CD4-positive, alpha-beta T cell treated with Interleukin-21 for 1 hour (primary cell): ENCODE measurements around the gene SAMD8.
A peak's percentile ranks its signal among the peaks of the same experiment; 100 is the strongest.
"Not testable (repeated sequence)": the region's sequence is repeated elsewhere in the genome, so short reads cannot be mapped to it uniquely, and the experiment has no call there.

Experiments used
- DNase-seq: peaks from one replicate; pipeline ENCODE4 v3.0.0-alpha.2; 2020

Gene SAMD8

DNA sequence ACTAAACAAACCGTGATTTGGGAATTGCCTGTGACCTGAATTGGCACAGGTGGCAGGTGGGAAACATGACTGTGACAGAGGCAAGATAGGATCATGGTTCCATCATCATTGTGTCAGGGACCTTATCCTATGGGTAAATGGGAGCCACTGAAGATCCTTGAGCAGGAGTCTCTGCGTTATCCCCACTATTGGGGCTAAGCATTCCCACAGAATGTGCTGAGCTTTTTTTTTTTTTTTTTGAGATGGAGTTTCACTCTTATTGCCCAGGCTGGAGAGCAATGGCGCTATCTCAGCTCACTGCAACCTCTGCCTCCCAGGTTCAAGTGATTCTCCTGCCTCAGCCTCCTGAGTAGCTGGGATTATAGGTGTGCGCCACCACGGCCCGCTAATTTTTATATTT is 88.5 kb downstream of the SAMD8 start:
- DNase-seq: not testable (repeated sequence)

DNA sequence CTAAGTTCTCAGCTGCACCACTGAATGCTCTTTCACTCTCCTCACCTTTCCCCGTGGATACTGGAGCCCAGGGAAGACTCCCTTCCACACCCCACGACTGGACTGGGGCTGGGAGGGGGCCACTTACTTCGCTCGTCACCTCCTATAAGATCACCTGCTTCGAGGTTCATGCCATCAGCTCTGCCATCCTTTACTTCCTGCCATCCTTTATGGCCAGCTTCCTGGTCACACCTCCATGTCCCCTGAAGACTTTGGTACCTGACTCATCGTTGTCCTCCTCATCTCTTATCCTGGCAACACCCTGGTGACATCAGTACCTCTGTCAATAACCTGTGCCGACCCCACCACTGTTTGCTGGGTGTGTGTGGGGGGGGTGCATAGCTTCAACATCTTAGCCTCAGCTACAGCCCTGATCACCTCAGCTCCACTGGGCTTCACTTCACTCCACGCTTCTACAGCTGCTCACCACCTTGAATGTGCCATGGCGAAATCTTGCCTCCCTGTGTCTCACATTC is 90.4 kb downstream of the SAMD8 start:
- no peak for DNase-seq

DNA sequence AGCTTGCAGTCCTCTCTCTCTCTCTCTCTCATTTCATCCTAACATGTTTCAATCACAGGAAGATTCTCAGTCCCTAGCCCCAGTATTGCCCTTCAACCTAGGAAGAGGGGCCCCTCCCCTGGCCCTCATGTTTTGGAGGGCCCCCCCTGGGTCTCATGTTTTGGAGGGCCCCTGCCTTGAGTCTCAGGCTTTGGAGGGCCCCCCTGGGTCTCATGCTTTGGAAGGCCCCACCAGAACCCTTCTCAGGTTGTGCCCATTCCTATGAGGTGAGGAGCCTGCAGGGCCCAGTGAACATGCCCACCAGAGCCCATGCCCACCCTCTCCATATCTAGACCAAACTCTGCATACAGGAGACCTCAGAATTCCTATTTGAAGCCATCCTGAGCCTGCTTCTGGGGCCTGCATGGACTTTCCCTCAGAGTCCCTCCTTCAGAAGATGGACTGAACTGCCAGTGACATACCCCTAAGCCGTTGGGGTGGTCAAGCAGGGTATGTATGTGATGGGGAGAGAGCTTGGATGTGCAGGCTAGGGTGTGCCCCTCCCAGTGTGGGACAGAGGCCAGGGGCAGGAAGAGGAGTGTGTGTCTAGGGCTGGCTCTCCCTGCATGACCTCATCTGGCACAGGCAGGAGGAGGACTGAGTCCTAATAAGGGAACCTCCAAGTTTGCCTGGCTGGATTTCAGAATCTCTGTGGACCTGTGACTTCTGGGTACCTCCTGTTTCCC is 91.0 kb downstream of the SAMD8 start:
- no peak for DNase-seq

DNA sequence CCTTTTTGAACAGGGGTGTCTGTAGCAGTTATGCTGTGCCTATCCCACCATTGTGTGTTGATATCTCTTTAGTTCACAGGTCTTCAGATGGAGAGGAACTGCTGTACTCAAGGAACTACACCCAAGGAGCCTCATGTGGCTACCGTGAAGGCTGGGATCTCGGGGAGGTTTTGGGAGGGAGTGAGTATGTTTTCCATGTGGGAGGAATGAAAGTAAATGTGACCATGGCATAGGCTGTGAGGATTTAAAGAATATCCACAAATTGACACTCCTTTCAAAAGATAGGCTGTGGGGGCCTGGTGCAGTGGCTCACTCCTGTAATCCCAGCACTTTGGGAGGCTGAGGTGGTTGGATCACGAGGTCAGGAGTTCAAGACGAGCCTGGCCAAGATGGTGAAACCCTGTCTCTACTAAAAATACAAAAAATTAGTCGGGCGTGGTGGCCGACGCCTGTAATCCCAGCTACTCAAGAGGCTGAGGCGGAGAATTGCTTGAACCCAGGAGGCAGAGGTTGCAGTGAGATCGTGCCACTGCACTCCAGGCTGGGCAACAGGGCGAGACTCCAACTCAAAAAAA is 91.7 kb downstream of the SAMD8 start:
- DNase-seq: not testable (repeated sequence)

DNA sequence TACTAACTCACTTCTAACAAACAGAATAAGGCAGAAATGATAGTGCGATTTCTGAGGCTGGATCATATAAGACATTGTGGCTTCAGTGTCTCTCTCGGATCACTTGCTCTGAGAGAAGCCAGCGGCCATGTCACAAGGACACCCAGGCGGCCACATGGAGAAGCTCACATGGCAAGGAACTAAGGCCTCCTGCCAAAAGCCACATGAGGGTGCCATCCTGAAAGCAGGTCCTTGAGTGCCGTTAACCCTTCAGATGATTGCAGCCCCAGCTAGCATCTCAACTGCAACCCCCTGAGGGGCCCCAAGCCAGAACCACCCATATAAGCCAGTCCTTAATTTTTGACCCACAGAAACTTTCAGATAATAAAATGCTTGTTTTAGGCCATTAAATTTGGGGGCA is 92.3 kb downstream of the SAMD8 start:
- DNase-seq: no peak

DNA sequence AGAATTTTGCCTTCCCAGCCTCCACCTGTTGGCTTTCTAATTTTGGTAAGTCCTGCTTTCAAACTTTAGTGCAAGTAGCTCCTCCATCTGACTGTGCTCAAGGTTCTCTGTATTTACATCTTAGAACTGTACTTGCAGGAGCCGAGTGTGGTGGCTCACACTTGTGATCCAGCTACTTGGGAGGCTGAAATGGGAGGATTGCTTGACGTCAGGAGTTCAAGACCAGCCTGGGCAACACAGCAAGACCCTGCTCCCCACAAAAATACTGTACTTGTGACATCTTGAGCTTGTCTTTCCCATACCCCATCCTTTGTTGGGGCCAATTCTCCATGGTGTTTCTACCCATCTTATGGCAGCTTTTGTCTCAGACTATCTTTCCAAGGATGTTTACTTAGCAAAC is 94.5 kb downstream of the SAMD8 start:
- no peak for DNase-seq

DNA sequence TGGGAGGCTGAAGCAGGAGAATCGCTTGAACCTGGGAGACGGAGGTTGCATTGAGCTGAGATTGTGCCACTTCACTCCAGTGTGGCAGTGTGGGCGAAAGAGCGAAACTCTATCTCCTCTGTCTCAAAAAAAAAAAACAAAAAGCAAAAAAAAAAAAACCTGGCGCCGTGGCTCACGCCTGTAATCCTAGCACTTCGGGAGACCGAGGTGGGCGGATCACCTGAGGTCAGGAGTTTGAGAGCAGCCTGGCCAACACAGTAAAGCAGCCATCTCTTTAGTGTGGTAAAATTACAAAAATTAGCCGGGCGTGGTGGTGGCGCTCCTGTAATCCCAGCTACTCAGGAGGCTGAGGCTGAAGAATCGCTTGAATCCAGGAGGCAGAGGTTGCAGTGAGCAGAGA is 95.2 kb downstream of the SAMD8 start:
- DNase-seq: not testable (repeated sequence)

DNA sequence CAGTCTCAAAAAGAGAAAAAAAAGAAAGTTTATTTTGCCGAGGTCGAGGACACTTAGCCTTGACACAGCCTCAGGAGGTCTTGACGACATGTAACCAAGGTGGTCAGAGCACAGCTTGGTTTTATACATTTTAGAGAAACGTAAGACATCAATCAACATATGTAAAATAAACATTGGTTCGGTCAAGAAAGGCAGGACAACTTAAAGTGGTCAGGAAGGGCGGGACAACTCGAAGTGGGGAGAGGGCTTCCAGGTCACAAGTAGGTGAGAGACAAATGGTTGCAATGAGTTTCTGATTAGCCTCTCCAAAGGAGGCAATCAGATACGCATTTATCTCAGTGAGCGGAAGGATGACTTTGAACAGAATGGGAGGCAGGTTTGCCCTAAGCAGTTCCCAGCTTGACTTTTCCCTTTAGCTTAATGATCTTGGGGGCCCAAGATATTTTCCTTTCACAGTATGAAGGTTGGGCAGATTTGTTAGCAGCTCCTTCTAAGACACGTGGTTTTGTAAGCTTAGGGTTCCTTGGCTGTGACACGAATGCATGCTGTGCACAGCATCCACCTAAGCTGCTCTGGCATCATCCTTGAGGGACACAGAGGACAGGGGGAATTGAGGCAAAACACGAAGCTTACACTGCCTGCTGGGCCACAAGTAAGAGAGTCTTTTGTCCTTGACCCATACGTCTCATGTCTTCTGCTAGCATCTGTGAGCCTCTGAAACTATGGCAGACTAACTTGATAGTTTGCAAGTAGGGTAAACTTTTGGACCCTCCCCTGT is 95.8 kb downstream of the SAMD8 start:
- no peak for DNase-seq

DNA sequence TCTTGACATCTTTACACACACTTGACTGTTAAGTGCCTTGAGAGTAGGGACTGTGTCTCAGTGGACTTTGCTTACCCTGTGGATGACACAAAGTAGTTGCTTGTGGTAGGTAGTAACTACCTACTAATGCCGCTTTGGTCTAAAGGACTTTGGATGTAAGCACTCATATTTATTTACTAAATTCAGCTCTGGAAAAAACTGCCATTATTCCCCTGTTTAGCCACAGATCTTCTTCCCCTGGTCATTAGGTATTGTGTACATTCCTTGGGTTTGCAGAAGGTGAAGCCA is 96.3 kb downstream of the SAMD8 start:
- DNase-seq: no peak

DNA sequence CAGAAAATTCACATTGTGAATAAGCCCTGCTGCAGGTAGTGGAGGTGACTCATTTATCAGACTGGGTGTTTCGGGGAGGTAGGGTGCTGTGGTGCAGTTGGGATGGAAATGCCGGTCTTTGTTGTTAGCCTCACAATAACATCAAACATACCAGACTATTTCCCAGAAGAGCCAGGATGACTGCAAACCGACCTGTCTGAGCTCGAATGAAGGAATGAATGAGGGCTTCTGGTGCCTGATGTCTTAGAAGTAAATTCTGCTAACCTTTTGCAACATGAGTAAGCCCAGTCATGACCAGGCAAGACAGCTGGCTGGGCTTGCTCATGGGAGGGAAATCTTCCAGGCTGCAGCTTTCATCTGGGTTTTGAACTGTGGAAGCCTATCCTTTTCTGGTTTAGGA is 96.7 kb downstream of the SAMD8 start:
- no peak for DNase-seq

DNA sequence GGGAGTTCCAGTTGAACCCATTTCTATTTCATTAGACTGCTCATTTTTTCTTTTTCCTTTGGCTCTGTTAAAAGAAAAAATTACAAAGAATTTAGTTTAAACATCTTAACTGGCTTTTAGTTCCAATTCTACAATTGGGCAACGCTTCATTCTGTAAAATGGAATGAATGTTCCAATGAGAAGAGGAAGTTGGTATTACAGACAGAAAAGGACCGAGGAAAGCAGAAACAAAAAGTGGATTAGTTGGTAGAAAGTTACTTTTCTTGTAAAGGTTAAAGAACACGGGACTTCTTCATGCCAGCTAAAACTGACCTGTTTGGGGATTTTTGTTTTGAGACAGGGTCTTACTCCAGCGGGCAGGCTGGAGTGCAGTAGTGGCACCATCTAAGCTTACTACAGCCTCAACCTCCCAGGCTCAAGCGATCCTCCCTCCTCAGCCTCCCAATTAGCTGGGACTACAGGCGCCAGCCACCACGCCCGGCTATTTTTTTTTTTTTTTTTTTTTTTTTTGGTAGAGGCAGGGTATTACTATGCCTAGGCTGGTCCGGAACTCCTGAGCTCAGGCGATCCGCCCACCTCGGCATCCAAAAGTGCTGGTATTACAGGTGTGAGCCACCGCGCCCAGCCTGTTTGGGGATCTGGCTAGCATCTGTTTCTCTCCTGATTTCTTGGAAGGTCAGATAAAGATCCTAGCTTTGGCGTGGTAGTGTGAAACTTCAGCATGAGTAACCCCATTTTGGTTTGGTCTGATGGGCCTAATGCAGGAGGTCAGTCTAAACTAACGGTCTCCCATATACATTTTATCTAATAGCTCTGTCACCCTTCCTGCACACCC is 97.8 kb downstream of the SAMD8 start:
- DNase-seq: peak; percentile 10

DNA sequence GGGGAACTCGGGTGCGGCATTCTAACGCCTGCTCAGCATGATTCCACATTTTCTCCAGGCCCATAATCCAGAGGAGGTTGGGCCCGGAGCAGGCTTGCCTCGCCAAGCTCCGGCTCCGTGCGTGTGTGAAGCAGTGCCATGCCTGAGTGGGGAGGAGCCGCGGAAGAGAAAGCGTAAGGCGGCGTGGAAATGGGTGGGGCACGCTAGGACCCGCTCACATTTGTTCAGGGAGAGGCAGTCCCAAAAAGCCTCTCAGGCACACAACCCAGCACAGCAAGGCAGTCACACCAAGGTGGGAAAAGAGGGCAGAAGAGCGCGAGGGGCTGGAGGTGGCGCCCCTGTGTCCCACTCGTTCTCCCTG is 98.4 kb downstream of the SAMD8 start:
- peak; percentile 81 for DNase-seq

DNA sequence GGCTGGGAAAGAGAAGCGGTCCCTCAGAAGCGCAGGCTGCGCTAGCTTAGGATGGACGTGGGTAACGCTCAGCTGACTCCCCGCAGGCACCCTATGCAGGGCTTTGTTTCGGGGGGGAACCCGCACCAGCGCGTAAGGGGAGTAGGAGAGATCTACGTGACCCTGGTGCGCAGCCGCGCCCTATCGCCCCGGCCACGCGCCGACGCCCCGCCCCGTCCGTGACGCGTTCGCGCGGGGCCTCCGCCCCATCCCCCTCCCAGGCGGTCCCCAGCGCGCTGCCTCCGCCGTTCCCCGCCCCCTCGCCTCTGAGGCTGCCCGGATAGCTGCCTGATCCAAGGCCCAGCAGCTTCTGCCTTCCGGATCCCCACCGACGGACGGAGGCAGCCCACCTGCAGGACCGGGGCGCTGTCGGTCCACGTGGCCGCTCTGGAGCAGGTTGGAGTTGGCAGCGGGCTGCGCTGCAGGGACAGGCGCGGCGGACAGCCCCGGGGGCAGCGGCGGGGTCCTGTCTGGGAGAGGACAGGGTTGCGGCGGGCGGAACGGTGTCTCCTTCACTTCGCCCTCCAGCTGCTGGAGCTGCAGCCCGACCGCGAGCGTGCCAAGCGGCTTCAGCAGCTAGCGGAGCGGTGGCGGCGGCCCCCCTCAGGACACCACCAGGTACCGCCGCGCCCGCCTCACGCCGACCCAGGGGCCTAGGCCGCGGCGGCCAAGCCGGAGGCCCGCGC is 99.0 kb downstream of the SAMD8 start, which contains the start of gene VDAC2:
VDAC2 (plus strand) TSS at position 515 of the 725 bp plus-strand sequence. CDS start 363 bp downstream, outside the sequence.
- peak; percentile 96 for DNase-seq

DNA sequence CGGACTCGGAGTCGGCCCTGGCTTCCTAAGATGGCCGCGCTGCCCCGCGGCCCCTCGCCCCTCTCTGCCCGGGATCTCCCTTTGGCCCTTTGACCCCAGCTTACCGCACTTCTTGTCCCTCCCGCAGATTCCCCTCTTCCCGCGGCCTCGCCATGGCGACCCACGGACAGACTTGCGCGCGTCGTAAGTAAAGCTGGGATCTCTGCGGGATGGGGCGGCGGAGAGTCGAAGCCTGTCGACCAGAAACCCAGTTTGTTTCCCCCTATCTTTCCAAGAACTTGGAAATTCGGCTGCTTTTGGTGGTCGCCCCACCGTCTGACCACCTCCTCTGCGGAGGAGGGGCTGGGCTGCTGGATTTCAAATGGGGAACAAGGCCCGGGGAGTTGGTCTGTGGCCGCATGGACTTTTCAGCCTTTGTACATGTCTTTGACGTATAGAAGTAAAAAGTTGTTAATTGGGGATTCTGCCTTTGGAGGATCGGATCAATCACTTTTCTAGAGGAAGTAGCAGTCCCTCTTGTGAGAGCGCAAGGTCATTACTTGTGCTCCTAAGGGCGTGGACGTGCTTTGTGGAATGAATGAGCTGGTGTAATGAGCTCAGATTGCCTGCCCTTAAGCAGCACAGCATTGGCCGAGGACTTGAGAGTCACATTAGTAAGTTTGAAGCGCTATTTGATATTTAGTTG is 99.7 kb downstream of the SAMD8 start:
- peak; percentile 49 for DNase-seq

DNA sequence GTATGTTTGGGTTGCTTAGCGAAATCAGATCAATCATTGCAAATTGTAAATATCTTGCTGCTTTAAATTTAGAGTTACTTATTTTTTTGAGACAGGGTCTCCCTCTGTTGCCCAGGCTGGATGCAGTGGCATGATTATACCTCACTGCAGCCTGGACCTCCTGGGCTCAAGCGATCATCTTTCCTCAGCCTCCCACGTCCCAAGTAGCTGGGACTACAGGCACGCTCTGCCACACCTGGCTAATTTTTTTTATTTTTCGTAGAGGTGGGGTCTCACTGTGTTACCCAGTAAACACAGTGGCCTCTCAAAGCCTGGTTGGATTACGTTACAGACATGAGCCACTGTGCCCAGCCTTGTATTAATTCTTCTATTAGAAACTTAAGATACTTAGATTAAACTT is 100.9 kb downstream of the SAMD8 start:
- no peak for DNase-seq

DNA sequence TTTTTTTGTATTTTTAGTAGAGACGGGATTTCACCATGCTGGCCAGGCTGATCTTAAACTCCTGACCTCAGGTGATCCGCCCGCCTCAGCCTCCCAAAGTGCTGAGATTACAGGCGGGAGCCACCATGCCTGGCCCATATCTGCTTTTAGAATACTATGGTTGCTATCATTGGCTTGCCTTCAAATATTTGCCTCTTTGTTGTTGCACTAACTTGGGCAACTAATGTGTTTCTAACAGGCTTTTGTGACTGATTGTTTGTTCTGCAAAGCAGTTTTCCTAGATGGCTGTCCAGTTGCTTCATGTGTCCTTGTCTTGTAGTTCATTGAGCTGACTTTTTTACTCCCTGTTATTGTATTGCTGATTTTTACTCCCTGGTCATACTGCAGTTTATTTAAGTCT is 108.8 kb downstream of the SAMD8 start:
- DNase-seq: no peak

DNA sequence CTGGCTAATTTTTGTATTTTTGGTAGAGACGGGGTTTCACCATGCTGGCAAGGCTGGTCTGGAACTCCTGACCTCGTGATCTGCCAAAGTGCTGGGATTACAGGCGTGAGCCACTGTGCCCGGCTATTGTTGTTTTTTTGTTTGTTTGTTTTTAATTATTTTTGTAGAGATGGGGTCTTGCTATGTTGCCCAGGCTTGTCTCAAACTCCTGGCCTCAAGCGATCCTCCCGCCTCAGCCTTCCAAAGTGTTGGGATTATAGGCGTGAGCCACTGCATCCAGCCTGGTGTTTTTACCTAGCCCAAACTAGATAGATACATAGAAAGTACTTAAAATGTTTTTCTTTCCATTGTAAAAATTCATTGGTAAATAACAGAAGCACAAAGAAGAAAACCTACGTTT is 110.0 kb downstream of the SAMD8 start:
- not testable (repeated sequence) for DNase-seq

DNA sequence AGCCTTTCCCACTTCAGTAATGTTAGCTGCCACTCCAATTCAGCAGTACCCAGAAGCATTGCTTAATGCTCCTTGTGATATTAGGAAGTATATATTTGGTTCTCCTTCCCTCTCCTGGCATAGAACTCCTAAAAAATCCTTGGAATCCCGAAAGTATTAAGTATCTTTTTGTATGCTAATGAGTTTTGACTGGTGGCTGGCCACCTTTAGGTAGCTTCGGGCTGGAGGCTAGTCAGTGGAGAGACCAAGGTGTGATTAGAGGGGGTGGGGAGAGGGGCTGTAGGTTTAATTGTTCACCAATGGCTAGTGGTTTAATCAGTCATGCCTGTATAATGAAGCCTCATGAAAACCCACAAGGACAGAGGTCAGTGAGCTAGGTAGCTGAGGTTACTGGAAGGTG is 112.1 kb downstream of the SAMD8 start:
- DNase-seq: no peak

DNA sequence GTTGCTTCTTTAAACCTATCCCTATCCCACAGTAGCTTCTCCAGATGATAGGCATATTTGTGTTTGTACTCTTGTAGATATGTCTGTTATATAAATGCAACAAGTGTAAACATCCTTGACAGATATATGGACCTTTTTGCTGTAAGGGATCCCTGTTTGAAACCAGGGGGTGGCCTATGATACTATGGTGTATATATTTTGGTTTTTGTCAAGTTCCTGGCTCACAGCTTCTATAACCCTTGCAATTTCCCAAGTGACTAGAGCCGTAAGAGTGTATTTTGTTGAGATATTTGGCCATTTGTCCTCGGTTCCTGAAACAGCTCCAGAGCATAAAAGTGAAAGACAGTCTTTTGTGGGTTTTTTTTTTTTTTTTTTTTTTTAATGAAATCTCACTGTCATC is 114.6 kb downstream of the SAMD8 start:
- DNase-seq: no peak

DNA sequence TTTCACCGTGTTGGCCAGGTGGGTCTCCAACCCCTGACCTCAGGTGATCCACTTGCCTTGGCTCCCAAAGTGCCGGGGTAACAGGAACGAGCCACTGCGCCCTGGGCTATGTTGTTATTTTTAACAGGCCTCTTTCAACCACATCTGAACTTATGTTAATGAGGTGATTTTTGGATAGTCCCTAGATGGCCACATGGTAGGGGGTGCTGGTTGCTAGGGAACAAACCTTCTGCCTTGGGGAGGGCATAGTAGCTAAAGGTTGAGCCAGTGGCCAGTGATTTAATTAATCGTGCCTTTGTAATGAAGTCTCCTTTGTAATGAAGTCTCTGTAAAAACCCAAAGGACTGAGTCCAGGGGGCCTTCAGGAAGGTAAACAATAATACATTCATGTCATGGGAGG is 115.2 kb downstream of the SAMD8 start:
- DNase-seq: no peak

DNA sequence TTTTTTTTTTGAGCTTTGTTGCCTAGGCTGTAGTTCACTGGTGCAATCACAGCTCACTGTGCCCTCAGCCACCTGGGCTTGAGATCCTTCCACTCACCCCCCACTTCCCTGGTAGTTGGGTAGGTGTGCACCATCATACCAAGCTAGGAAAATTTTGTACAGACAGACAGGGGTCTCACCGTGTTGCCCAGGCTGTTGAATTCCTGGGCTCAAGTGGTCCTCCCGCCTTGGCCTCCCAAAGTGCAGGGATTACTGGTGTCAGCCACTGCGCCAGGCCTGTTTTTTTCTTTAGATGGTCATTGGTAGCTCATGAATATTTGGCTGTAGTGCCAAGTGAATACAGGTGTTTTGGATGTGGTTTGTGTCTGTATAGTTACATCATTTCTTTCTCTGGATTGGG is 116.8 kb downstream of the SAMD8 start:
- no peak for DNase-seq

DNA sequence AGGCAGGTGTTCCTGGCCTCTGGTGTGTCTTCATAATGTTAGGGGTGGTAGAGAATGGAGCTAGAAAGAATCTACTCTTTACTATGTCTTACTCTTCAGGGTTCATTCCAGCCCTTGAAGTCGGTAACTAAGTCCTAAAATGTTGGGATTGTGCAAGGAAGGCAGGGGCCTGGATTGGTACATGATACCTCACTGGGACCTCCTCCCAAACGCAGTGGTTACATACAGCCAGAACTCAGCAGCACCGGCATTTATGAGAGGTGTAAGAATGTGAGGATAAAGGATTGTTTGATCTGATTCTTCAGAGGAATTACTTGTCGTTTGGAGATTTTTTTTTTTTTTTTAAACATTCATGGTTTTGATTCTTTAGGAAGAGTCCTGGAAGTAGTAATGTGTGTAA is 117.4 kb downstream of the SAMD8 start:
- DNase-seq: no peak
